GM18498 (cell line): ENCODE data around the gene LFNG.

ENCODE experiments used
- ATAC-seq: cut with Tn5 transposase; IDR thresholded peaks from one replicate; pipeline ENCODE4 v1.9.1; 2021; ENCODE audit warnings: mild to moderate bottlenecking, moderate library complexity; ENCODE audit not compliant: unreplicated experiment

The LFNG gene, protein sequence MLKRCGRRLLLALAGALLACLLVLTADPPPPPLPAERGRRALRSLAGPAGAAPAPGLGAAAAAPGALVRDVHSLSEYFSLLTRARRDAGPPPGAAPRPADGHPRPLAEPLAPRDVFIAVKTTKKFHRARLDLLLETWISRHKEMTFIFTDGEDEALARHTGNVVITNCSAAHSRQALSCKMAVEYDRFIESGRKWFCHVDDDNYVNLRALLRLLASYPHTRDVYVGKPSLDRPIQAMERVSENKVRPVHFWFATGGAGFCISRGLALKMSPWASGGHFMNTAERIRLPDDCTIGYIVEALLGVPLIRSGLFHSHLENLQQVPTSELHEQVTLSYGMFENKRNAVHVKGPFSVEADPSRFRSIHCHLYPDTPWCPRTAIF

DNA sequence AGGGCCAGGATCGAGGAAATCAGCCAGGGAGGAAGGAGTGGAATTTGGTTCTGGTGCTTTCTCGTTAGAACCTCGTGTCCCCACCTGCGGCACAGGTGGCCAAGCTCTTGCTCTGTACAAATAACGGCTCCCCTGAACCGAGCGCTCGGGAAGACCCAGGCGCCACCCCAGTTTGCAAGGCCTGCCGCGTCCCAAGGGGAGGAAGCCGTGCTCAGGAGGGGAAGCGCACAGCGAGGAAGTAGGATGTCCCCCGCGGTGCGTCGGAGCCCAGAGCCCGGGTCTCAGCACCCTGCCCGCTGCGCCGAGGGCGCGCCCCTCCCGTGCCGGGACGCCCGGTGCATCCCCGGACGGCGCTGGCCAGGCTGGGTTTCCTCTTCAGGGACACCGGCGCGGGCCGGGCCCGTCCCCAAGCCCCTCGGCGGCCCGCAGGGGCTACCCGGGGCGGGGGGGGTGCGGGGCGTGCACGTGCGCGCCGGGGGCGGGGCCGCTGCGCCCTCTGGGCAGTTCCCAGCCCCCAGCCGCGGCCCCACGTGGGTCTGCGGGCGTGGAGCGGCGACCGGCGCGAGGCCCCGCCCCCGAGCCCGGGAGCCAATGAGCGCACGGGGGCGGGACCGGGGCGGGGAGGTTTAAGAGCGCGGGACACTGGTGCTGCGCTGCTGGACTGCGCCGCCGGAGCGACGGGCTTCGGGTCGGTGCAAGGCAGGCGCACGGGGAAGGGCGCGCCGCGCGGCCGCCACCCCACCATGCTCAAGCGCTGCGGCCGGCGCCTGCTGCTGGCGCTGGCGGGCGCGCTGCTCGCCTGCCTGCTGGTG is at the start of gene LFNG:
Gene LFNG, plus strand, starts transcription at position 656 of the 812 bp plus-strand sequence. Its CDS starts 88 bp downstream, at position 744.
- ATAC-seq: peak; percentile 85

GRCh38 chr7:2470204-2471021 is 49.2 kb upstream of the LFNG start:
- no peak for ATAC-seq

GRCh38 chr7:2471022-2471329 is 48.6 kb upstream of the LFNG start:
- ATAC-seq: no peak

DNA sequence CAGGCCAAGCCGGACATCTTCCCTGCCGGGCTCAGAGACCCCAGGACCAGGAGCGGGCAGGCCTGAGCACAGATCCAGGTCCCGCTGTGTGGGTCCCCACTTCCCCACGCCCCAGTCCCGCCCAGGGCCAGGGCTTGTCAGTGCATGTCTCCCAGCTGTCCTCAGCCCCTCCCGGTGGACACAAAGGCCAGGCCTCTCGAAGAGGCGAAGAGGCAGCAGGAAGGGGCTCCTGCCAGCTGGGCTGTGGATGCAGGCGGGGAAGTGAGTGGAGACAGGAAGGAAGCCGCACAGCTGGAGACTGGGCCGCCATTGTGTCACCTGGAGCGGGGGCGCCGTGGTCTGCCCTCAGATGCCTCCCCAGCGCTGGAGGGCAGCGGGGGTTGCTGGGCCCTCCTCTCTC is 48.2 kb upstream of the LFNG start:
- no peak for ATAC-seq

- ATAC-seq: no peak
Measured at GRCh38 chr7:2472739-2473138, 46.8 kb upstream of the LFNG start.

GRCh38 chr7:2473496-2474180 is 45.9 kb upstream of the LFNG start:
- no peak for ATAC-seq

GRCh38 chr7:2474224-2474623 is 45.4 kb upstream of the LFNG start:
- ATAC-seq: no peak

- ATAC-seq: no peak
Measured at GRCh38 chr7:2474813-2475677, 44.5 kb upstream of the LFNG start.

DNA sequence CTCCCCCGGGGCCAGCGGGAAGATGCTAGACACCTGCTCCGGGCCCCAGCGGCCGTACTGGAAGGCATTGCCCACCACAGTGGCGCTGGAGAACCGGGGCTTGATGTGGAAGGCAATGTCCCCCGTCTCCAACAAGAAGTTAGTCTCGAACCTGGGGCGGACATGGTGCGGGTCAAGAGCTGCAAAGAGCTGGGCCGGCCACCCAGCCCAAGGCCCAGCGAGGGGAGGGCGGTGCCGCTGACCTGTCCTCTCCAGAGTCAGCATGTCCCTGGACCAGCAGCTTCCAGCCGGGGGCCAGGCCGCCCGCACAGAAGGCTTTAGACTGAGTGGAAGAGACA is 43.9 kb upstream of the LFNG start:
- ATAC-seq: no peak

GRCh38 chr7:2476298-2476697 is 43.3 kb upstream of the LFNG start, which contains the start of gene GRIFIN:
GRIFIN (minus strand) TSS chr7:2476398; CDS start chr7:2476383, 15 bp downstream.
- no peak for ATAC-seq

GRCh38 chr7:2476776-2477446 is 42.7 kb upstream of the LFNG start:
- ATAC-seq: no peak

- peak; percentile 56 for ATAC-seq
Measured at GRCh38 chr7:2477447-2478398, 41.9 kb upstream of the LFNG start.

GRCh38 chr7:2478399-2478785 is 41.2 kb upstream of the LFNG start:
- no peak for ATAC-seq

- no peak for ATAC-seq
Measured at GRCh38 chr7:2478800-2479199, 40.8 kb upstream of the LFNG start.

DNA sequence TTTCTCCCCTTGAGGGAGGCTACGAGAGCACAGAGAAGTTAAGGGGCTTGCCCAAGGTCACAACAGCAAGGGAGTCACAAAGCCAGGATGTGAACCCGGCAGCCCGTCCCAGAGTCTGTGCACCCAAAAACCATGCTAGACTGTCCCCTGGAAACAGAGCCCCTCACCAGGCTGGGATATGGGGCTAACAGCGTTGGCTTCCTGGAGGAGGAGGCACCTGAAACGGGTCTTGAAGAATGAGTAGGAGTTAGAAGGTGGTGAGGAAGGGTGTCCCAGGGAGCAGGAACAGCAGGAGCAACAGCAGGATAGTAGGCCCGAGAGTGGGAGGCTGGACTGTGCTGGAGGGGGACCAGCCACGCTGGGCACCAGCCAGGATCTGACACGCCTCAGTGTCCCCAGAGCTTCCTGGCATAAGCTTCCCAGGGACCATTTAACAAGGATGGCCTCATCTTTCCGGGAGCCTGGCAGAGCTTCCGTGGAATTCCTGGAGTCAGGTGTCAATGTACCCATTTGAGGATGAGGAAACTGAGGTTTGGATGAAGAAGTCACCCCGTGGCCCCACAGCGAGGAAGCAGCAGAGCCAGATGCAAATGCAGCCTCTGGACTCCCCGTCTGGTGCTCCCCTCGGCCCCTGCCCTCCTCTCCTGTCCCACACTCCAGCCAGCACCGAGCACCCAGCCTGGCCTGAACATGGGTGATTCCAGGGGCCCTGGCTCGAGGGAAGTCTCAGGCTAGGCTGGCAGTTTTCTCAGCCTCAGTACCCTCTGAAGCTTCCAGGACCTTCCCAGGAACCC is 40.1 kb upstream of the LFNG start:
- ATAC-seq: no peak

GRCh38 chr7:2480070-2480408 is 39.5 kb upstream of the LFNG start:
- no peak for ATAC-seq

GRCh38 chr7:2481195-2481594 is 38.4 kb upstream of the LFNG start:
- ATAC-seq: no peak
